Epithelial cell of esophagus (primary cell): Measurements from ENCODE around the gene GPRC5B.

Experiments used
- DNase-seq: peaks from one replicate; pipeline ENCODE4 v3.0.0; 2010; ENCODE audit warnings: low read depth
- H3K4me3 ChIP-seq: 2 replicates; pipeline ENCODE4 v1.5.1; 2011; ENCODE audit warnings: mild to moderate bottlenecking, low read length, control low read depth
- CTCF ChIP-seq: IDR thresholded peaks from 2 replicates; pipeline ENCODE4 v1.5.1; 2011; ENCODE audit warnings: low read depth, mild to moderate bottlenecking, low read length, control low read depth, inconsistent platforms; ENCODE audit not compliant: insufficient read depth; ENCODE audit errors: missing control alignments

The GPRC5B gene

GRCh38 chr16:19809693-19810092 lies 75.0 kb downstream of the GPRC5B start:
- H3K4me3 ChIP-seq = no peak overlapping the region
- no peak for TF ChIP-seq CTCF
- DNase-seq = no peak

GRCh38 chr16:19809121-19809635 lies 75.5 kb downstream of the GPRC5B start:
- no peak for DNase-seq
- H3K4me3 ChIP-seq = no peak overlapping the region
- TF ChIP-seq CTCF = no peak

DNA sequence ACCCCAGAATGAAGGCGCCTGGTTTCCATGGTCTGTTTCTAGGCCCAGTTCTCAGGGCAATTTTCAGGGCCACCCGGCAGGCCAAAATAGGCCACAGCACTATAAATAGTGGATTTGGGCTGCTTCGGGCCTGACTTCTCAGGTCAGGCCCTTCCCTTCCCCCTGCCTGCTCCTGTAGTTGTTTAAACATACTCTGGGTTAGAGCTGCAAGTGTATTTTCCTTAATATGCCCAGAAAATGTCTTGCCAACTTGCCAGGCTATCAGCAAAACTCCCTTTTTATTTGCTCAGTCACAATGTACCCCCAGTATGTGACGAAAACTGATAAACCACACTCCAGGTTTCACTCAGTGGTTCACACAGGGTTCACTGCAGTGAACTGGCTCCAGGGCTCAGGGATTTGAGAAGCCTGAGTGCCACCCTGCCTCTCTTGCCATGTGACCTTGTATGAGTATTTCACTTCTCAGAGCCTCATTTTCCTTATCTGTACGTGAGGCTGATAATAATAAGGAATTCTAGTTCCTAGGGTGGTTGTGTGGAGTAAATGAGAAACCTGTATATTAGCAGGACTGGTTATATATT lies 76.5 kb downstream of the GPRC5B start:
- H3K4me3 ChIP-seq = no peak overlapping the region
- no peak for DNase-seq
- no peak for TF ChIP-seq CTCF
